Ishikawa (cell line): ENCODE data around the gene FAM120AOS.

Experiments used
- CREB1 ChIP-seq: IDR thresholded peaks from 2 replicates; pipeline ENCODE4 v1.6.1; 2012; ENCODE audit warnings: low read depth
- EP300 ChIP-seq: IDR thresholded peaks from 2 replicates; pipeline ENCODE4 v1.6.1; 2012; ENCODE audit warnings: borderline replicate concordance
- RAD21 ChIP-seq: IDR thresholded peaks from 2 replicates; pipeline ENCODE4 v1.6.1; 2012; ENCODE audit warnings: low read depth
- TEAD4 ChIP-seq: IDR thresholded peaks from 2 replicates; pipeline ENCODE4 v1.6.1; 2012
- YY1 ChIP-seq: IDR thresholded peaks from 2 replicates; pipeline ENCODE4 v1.6.1; 2012; ENCODE audit warnings: low read depth

GRCh38 chr9:93466416-93467061 lies 13.2 kb upstream of the FAM120AOS start:
- TF ChIP-seq EP300, result no peak
- no peak for TF ChIP-seq RAD21
- no peak for TF ChIP-seq TEAD4
- no peak for TF ChIP-seq CREB1
- TF ChIP-seq YY1, result no peak
